Loucy (cell line): ENCODE results near the gene PLXNB2.

Source experiments
- CTCF ChIP-seq: fragments of 200-600 bp; sonication (generic); conservative IDR thresholded peaks from 2 replicates; pipeline ENCODE4 v1.5.1; 2014; ENCODE audit warnings: mild to moderate bottlenecking, antibody characterized with exemption, low read length
- EZH2phosphoT487 ChIP-seq: fragments of 200-600 bp; IDR thresholded peaks from 2 replicates; pipeline ENCODE4 v1.6.1; 2018; ENCODE audit warnings: antibody characterized with exemption, mild to moderate bottlenecking, moderate library complexity, borderline replicate concordance

GRCh38 chr22:50266994-50267393 lies 40.5 kb downstream of the PLXNB2 start:
- TF ChIP-seq CTCF (no peak), EZH2phosphoT487 (no peak)
